ENCODE data around the gene CNTN5. TPM values are rescaled to one million over a fixed set of nuclear protein-coding genes. Genes with fewer than 3 reads are reported as not detected.

CNTN5 gene
- total RNA-seq, 1 donor from 2014 or later = 0.15 TPM

DNA sequence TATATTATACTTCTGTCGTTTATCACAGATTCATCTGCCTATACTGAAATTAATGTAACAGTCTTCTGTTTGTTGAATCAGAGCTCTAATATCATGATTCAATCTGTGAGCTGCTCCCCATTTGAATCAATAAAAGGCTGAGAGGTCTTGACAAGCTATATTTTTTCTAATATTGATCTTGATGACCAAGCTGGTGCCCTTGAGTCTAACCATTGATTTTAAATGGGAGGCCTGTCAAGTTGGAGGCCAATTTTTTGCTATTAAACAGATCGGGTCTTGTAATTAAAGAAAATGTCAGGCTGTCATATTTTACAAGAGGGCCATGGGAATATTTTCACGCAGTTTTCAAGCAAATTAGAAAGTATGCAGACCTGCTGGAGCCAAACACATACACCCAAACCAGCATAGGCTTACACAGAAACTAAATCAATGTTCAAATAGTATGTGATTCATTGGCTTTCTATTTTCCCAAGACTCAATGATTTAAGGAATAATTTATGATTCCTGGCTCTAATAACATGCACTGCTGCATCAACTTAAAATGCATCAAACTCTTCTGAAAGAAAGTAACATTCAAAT is 286.9 kb downstream of the CNTN5 start:
- DNase-seq (ENCODE audit: low spot score) = no peak

DNA sequence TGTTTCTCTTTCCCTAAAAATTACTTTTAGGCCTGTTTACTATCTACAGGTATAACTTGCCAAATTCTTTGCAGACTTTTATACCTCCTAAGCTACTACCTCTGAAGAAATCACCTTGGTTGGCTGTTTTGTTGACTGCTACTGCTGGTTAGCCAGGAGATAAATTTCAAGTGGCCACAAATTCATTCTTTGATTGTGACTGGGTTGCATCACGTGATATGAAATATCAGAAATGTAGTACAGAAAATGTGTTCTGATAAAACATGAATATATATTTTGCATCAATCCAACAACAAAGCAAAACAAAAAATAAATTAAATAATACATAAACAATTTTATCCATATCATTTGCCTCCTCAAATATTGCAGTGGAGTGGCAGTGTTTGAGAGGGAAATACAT is 291.1 kb downstream of the CNTN5 start:
- H3K36me3 Mint-ChIP-seq (ENCODE audit: low read depth, unreplicated experiment) = no peaks in the 10 kb centered on the region
- no peaks in the 10 kb centered on the region for H3K9me3 Mint-ChIP-seq (ENCODE audit: unreplicated experiment)
- no peak for DNase-seq (ENCODE audit: low spot score)
- no peak overlapping the region for H3K4me3 Mint-ChIP-seq (ENCODE audit: unreplicated experiment)
- TF ChIP-seq CTCF (IDR thresholded peaks at IDR 0.05; ENCODE audit: unreplicated experiment) = no peak
- H3K27me3 Mint-ChIP-seq (ENCODE audit: unreplicated experiment) = no peaks in the 10 kb centered on the region
- H3K4me1 Mint-ChIP-seq (ENCODE audit: unreplicated experiment) = no peaks in the 10 kb centered on the region
- no peak overlapping the region for H3K27ac Mint-ChIP-seq (ENCODE audit: unreplicated experiment)

More for the DNA sequence above, 286.9 kb downstream of the CNTN5 start:
- no peak for TF ChIP-seq CTCF (IDR thresholded peaks at IDR 0.05; ENCODE audit: unreplicated experiment)
- no peak overlapping the region for H3K4me3 Mint-ChIP-seq (ENCODE audit: unreplicated experiment)
- no peaks in the 10 kb centered on the region for H3K4me1 Mint-ChIP-seq (ENCODE audit: unreplicated experiment)
- no peaks in the 10 kb centered on the region for H3K9me3 Mint-ChIP-seq (ENCODE audit: unreplicated experiment)
- no peaks in the 10 kb centered on the region for H3K36me3 Mint-ChIP-seq (ENCODE audit: low read depth, unreplicated experiment)
- H3K27me3 Mint-ChIP-seq (ENCODE audit: unreplicated experiment) = no peaks in the 10 kb centered on the region
- H3K27ac Mint-ChIP-seq (ENCODE audit: unreplicated experiment) = no peak overlapping the region

GRCh38 chr11:99316776-99317520 is 296.2 kb downstream of the CNTN5 start:
- Mint-ChIP-seq H3K9me3 (ENCODE audit: unreplicated experiment) (no peaks in the 10 kb centered on the region), H3K4me3 (ENCODE audit: unreplicated experiment) (no peak overlapping the region), H3K36me3 (ENCODE audit: low read depth, unreplicated experiment) (no peaks in the 10 kb centered on the region), H3K4me1 (ENCODE audit: unreplicated experiment) (no peaks in the 10 kb centered on the region), H3K27me3 (ENCODE audit: unreplicated experiment) (no peaks in the 10 kb centered on the region), H3K27ac (ENCODE audit: unreplicated experiment) (no peak overlapping the region)
- no peak for TF ChIP-seq CTCF (IDR thresholded peaks at IDR 0.05; ENCODE audit: unreplicated experiment)
- DNase-seq (ENCODE audit: low spot score) = no peak

- H3K27ac Mint-ChIP-seq (ENCODE audit: unreplicated experiment) = no peak overlapping the region
- no peaks in the 10 kb centered on the region for H3K36me3 Mint-ChIP-seq (ENCODE audit: low read depth, unreplicated experiment)
- no peaks in the 10 kb centered on the region for H3K27me3 Mint-ChIP-seq (ENCODE audit: unreplicated experiment)
- H3K4me3 Mint-ChIP-seq (ENCODE audit: unreplicated experiment) = no peak overlapping the region
- no peak for DNase-seq (ENCODE audit: low spot score)
- TF ChIP-seq CTCF (IDR thresholded peaks at IDR 0.05; ENCODE audit: unreplicated experiment) = no peak
- H3K4me1 Mint-ChIP-seq (ENCODE audit: unreplicated experiment) = no peaks in the 10 kb centered on the region
- no peaks in the 10 kb centered on the region for H3K9me3 Mint-ChIP-seq (ENCODE audit: unreplicated experiment)
Observed at GRCh38 chr11:99320769-99321290, 300.1 kb downstream of the CNTN5 start.

- H3K27ac Mint-ChIP-seq (ENCODE audit: unreplicated experiment) = no peak overlapping the region
Observed at GRCh38 chr11:99325847-99326246, 305.1 kb downstream of the CNTN5 start.

More at GRCh38 chr11:99325847-99326246, 305.1 kb downstream of the CNTN5 start:
- no peaks in the 10 kb centered on the region for H3K9me3 Mint-ChIP-seq (ENCODE audit: unreplicated experiment)
- TF ChIP-seq CTCF (IDR thresholded peaks at IDR 0.05; ENCODE audit: unreplicated experiment) = no peak
- H3K36me3 Mint-ChIP-seq (ENCODE audit: low read depth, unreplicated experiment) = no peaks in the 10 kb centered on the region
- no peak overlapping the region for H3K4me3 Mint-ChIP-seq (ENCODE audit: unreplicated experiment)
- no peak for DNase-seq (ENCODE audit: low spot score)
- H3K27me3 Mint-ChIP-seq (ENCODE audit: unreplicated experiment) = no peaks in the 10 kb centered on the region
- H3K4me1 Mint-ChIP-seq (ENCODE audit: unreplicated experiment) = no peaks in the 10 kb centered on the region

Data from endothelial cell (in vitro differentiated cells).